H1 (cell line): Measurements from ENCODE around the gene HS3ST6.

Source experiments
- ASH2L ChIP-seq: fragments of 200-600, 300-600 bp; sonication (generic); IDR thresholded peaks from one replicate; pipeline ENCODE4 v1.7.1; 2017; ENCODE audit warnings: low read length
- BCL11A ChIP-seq, 2 experiments: IDR thresholded peaks; one replicate each; pipeline ENCODE4 v1.6.1; 2011; ENCODE audit warnings: low read depth in 2 of 2, low read length in 2 of 2, mild to moderate bottlenecking in 2 of 2
- EZH2 ChIP-seq: fragments of 200-600 bp; sonication (generic); IDR thresholded peaks from 2 replicates; pipeline ENCODE4 v1.7.1; 2012; ENCODE audit warnings: low read depth, mild to moderate bottlenecking, moderate library complexity, low read length, inconsistent platforms; ENCODE audit not compliant: severe bottlenecking
- JUND ChIP-seq: IDR thresholded peaks from 2 replicates; pipeline ENCODE4 v1.6.1; 2011; ENCODE audit warnings: mild to moderate bottlenecking, improper control_type of control experiment, low read length
- KDM5A ChIP-seq: fragments of 200-600 bp; IDR thresholded peaks from 2 replicates; pipeline ENCODE4 v1.7.1; 2012; ENCODE audit warnings: mild to moderate bottlenecking, low read length, inconsistent platforms, mixed read lengths
- RXRA ChIP-seq: IDR thresholded peaks from 2 replicates; pipeline ENCODE4 v1.6.1; 2011; ENCODE audit warnings: low read depth, mild to moderate bottlenecking, low read length, moderate library complexity; ENCODE audit not compliant: insufficient read depth
- SP2 ChIP-seq: IDR thresholded peaks from 2 replicates; pipeline ENCODE4 v1.6.1; 2012; ENCODE audit warnings: mild to moderate bottlenecking, low read length, inconsistent platforms
- TF ChIP-seq, protein P1 (sequence below): IDR thresholded peaks from 2 replicates; pipeline ENCODE4 v1.6.1; 2011; ENCODE audit warnings: low read length, improper control_type of control experiment
- TF ChIP-seq, protein P2 (sequence below), 3 experiments: IDR thresholded peaks; 1 replicate in 2 of 3; 2 replicates in 1 of 3; pipeline versions ENCODE4 v1.5.1 to v1.6.1; 2011; ENCODE audit warnings: low read length in 3 of 3, mild to moderate bottlenecking in 3 of 3, inconsistent platforms in 2 of 3, low read depth in 1 of 3, moderate library complexity in 1 of 3; ENCODE audit not compliant: insufficient read depth in 1 of 3; ENCODE audit errors: control extremely low read depth in 1 of 3

DNA sequence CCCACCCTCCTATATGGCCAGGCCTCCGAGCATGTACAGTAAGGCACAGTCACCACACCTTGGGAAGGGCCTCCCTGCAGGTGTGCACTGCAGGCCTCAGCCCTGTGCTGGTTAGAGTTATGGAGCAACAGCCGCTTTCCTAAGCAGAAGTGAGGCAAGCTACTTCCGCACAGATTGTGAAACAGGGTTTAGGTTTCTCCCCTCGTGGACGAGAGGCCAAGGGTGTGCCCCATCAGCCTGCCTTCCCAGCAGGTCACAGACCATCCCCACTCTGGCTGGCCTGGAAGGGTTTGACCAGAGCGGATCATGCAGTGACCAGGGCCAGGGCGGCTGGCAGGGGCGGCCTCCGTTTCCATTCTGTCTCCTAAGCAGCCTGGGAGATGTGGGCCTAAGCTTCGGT, 20.1 kb upstream of the HS3ST6 start:
- no peak for TF ChIP-seq KDM5A
- TF ChIP-seq SP2, result no peak
- TF ChIP-seq, protein P1, sequence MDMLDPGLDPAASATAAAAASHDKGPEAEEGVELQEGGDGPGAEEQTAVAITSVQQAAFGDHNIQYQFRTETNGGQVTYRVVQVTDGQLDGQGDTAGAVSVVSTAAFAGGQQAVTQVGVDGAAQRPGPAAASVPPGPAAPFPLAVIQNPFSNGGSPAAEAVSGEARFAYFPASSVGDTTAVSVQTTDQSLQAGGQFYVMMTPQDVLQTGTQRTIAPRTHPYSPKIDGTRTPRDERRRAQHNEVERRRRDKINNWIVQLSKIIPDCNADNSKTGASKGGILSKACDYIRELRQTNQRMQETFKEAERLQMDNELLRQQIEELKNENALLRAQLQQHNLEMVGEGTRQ, result no peak
- no peak for TF ChIP-seq EZH2
- no peak for TF ChIP-seq ASH2L
- TF ChIP-seq RXRA, result no peak
- no peak for TF ChIP-seq JUND
- TF ChIP-seq BCL11A (IDR thresholded peaks at IDR 0.05; ENCODE audit: low read depth in 2 of 2, low read length in 2 of 2), result no peak
- TF ChIP-seq, protein P2, sequence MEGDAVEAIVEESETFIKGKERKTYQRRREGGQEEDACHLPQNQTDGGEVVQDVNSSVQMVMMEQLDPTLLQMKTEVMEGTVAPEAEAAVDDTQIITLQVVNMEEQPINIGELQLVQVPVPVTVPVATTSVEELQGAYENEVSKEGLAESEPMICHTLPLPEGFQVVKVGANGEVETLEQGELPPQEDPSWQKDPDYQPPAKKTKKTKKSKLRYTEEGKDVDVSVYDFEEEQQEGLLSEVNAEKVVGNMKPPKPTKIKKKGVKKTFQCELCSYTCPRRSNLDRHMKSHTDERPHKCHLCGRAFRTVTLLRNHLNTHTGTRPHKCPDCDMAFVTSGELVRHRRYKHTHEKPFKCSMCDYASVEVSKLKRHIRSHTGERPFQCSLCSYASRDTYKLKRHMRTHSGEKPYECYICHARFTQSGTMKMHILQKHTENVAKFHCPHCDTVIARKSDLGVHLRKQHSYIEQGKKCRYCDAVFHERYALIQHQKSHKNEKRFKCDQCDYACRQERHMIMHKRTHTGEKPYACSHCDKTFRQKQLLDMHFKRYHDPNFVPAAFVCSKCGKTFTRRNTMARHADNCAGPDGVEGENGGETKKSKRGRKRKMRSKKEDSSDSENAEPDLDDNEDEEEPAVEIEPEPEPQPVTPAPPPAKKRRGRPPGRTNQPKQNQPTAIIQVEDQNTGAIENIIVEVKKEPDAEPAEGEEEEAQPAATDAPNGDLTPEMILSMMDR (IDR thresholded peaks at IDR 0.05; ENCODE audit: control extremely low read depth in 1 of 3, insufficient read depth in 1 of 3, low read depth in 1 of 3, low read length in 3 of 3), result no peak
